Measurements from ENCODE around the gene OBSCN.

DNA sequence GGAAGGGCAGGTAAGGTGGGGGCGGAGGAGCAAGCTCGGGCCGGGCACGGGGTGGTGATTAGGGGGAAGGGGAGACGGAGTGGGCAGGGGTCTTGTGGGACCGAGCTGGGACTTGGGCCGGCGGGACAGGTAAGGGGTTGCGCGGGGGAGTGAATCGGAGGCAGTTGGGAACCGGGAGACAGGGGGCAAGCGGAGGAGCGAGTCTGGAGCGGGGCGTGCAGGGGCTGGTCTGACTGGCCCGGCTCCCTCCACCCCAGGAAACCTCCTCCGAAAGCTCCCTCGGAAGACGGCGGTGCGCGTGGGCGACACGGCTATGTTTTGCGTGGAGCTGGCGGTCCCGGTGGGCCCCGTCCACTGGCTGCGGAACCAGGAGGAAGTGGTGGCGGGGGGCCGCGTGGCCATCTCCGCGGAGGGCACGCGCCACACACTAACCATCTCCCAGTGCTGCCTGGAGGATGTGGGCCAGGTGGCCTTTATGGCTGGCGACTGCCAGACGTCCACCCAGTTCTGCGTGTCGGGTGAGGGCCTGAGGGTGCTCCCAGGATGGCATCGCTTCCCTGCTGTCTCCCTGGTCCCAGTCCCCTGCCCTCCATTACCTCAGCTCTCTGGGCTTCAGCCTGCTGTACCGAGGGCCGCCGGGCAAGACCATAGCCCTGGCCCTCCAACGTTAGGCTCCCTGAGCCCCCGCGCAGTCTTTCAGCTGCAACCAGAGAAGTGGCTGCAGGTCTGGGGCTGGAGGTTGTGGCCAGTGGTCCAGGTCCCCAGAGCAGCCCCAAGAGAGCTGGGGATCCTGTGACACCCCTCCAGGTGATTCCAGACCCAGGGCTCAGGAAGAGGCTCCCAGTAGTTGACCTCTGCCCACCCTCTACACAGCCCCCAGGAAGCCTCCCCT lies 6.3 kb downstream of the OBSCN start:
- TF ChIP-seq, protein P1, sequence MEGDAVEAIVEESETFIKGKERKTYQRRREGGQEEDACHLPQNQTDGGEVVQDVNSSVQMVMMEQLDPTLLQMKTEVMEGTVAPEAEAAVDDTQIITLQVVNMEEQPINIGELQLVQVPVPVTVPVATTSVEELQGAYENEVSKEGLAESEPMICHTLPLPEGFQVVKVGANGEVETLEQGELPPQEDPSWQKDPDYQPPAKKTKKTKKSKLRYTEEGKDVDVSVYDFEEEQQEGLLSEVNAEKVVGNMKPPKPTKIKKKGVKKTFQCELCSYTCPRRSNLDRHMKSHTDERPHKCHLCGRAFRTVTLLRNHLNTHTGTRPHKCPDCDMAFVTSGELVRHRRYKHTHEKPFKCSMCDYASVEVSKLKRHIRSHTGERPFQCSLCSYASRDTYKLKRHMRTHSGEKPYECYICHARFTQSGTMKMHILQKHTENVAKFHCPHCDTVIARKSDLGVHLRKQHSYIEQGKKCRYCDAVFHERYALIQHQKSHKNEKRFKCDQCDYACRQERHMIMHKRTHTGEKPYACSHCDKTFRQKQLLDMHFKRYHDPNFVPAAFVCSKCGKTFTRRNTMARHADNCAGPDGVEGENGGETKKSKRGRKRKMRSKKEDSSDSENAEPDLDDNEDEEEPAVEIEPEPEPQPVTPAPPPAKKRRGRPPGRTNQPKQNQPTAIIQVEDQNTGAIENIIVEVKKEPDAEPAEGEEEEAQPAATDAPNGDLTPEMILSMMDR (conservative IDR thresholded peaks at IDR 0.05; ENCODE audit: low read length), result no peak
- no peak for TF ChIP-seq EZH2phosphoT487 (IDR thresholded peaks at IDR 0.05; ENCODE audit: borderline replicate concordance)
